HPDE6-E6E7 (cell line): ENCODE data around the gene RNF141.

Experiments used
- DNase-seq: peaks from one replicate; pipeline ENCODE4 v3.0.0; 2011; ENCODE audit warnings: missing footprints; ENCODE audit errors: extremely low spot score

The RNF141 gene

GRCh38 chr11:10522921-10523320 lies 18.1 kb downstream of the RNF141 start:
- no peak for DNase-seq

GRCh38 chr11:10522276-10522675 lies 18.7 kb downstream of the RNF141 start:
- DNase-seq, result no peak

GRCh38 chr11:10520562-10520961 lies 20.4 kb downstream of the RNF141 start:
- no peak for DNase-seq

GRCh38 chr11:10519630-10520029 lies 21.4 kb downstream of the RNF141 start:
- no peak for DNase-seq

- DNase-seq, result no peak
Observed at GRCh38 chr11:10518891-10519290, 22.1 kb downstream of the RNF141 start.

- no peak for DNase-seq
Observed at GRCh38 chr11:10518123-10518522, 22.9 kb downstream of the RNF141 start.

GRCh38 chr11:10515418-10515817 lies 25.6 kb downstream of the RNF141 start:
- DNase-seq, result no peak

- no peak for DNase-seq
Observed at GRCh38 chr11:10514709-10515108, 26.3 kb downstream of the RNF141 start.

GRCh38 chr11:10514202-10514601 lies 26.8 kb downstream of the RNF141 start:
- no peak for DNase-seq

- no peak for DNase-seq
Observed at GRCh38 chr11:10511181-10511621, 29.8 kb downstream of the RNF141 start.

- DNase-seq, result no peak
Observed at GRCh38 chr11:10506008-10506370, 35.0 kb downstream of the RNF141 start.

GRCh38 chr11:10505278-10506007 lies 35.5 kb downstream of the RNF141 start:
- no peak for DNase-seq

- no peak for DNase-seq
Observed at GRCh38 chr11:10504490-10504889, 36.5 kb downstream of the RNF141 start.

GRCh38 chr11:10503777-10504480 lies 37.1 kb downstream of the RNF141 start:
- no peak for DNase-seq

- DNase-seq, result no peak
Observed at GRCh38 chr11:10503221-10503620, 37.8 kb downstream of the RNF141 start.

GRCh38 chr11:10502770-10503169 lies 38.2 kb downstream of the RNF141 start:
- no peak for DNase-seq

- DNase-seq, result no peak
Observed at GRCh38 chr11:10502065-10502680, 38.8 kb downstream of the RNF141 start.

GRCh38 chr11:10500757-10501684 lies 40.0 kb downstream of the RNF141 start:
- no peak for DNase-seq

GRCh38 chr11:10499874-10500601 lies 40.9 kb downstream of the RNF141 start:
- DNase-seq, result no peak

GRCh38 chr11:10499452-10499851 lies 41.5 kb downstream of the RNF141 start:
- no peak for DNase-seq
